Stimulated activated CD4-positive, alpha-beta T cell treated with anti-CD3 and anti-CD28 coated beads, Interleukin-4, amount 100 ng/mL, for 48 hours (primary cell): ENCODE results near the gene ITFG1.
"Not testable (repeated sequence)": the region's sequence is repeated elsewhere in the genome, so short reads cannot be mapped to it uniquely, and the experiment has no call there.

ENCODE experiments used
- DNase-seq, 2 donors: peaks; one replicate each; pipeline ENCODE4 v3.0.0-alpha.2; 2020; ENCODE audit warnings: low read depth in 2 of 2

Gene ITFG1

GRCh38 chr16:47416869-47417268 is 44.0 kb downstream of the ITFG1 start:
- DNase-seq, result no peak

DNA sequence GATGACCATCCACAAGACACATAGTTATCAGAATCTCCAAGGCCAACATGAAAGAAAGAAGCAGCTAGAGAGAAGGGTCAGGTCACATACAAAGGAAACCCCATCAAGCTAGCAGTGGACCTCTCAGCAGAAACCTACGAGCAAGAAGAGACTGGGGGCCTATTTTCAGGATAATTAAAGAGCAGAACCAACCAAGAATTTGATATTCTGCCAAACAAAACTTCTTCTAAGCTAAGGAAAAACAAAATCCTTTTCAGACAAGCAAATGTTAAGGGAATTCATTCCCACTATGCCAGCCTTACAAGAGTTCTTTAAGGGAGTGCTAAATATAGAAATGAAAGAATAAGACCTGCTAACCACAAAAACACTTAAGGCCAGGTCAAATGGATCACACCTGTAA is 47.8 kb downstream of the ITFG1 start:
- DNase-seq, result no peak

DNA sequence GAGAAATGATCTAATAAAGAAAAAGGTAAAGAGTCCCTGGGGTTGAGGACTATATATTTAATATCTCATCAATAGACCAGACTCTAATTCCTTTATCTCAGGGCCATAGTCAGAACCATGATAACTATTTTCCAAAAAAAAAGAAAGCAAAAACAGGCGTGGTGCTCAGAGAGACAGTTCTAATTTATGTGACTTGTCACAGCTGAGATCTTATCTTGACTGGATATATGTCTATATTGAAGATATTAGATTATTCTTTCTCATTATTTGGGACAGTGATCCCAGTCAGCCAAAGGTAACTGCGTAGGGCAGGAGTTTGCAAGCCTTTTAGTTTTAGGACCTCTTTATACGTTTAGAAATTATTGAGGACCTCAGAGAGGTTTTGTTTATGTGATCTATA is 52.4 kb downstream of the ITFG1 start:
- no peak for DNase-seq

DNA sequence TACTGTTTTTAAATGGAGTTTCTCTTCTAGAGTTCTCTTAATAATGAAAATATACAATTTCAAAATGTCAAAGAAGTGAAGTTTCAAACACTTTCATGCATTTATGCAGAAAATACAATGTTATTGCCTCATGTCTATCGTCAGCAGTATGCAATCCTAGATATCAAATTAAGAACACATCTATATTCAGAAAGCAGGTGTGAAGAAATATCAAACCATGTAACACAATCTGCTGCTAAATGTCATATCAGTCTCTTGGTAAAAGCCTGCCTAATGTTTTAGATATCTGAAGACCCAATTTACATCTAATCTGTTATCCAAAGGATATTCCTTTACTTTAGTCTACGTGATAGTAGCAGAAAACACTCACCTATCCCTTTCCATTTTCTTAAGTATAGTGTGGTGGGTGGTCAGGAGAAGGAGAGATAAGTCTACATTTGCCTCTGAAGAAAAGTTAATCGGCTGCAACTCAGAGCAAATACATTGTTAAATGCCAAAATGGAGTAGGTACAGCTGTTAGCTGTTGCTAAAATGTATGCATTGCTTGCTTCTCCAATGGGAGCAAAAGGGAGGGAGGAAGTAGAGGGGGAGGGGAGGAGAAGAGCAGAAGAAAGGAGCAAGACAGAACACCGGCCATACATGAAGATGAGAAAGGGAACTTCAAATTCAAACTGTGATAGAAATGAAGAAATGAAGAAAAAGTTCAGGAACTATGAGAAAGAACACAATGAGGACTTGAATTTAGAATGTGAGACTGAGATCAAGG is 64.9 kb downstream of the ITFG1 start:
- no peak for DNase-seq

DNA sequence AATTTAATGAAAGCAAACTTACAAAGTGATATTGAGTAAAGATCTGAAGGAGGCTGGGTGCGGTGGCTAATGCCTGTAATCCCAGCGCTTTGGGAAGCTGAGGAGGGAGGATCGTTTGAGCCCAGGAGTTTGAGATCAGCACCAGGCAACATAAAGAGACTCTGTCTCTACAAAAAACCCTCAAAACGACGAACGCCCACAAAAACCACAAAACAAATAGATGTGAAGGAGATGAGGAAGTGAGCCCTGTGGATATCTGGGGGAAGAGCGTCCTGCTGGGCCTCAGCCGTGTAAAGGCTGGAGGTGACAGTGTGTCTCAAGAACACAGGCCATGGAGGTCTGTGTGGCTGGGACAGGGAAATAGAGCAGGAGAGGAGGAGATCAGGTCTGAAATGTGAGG is 68.8 kb downstream of the ITFG1 start:
- DNase-seq, result no peak

DNA sequence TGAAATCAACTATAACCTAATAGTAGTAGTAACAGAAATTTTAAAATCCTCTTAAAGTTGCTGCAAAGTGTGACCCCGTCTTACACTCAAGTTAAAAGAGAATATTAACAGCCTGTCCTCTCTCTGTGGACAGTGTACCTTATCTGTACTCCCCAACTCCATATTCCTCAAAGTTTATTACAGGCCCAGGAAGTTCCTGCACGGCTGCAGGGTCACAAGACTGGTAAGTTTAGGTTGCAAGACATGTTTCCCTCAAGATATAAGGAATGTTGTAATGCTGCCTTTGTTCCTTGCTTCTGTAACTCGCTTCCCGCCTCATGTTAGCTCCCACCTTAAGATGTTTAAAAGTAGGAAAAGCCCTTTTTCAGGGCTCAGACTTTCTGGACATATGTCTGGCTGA is 72.2 kb downstream of the ITFG1 start:
- no peak for DNase-seq

GRCh38 chr16:47387026-47387734 is 73.7 kb downstream of the ITFG1 start:
- DNase-seq, result no peak

DNA sequence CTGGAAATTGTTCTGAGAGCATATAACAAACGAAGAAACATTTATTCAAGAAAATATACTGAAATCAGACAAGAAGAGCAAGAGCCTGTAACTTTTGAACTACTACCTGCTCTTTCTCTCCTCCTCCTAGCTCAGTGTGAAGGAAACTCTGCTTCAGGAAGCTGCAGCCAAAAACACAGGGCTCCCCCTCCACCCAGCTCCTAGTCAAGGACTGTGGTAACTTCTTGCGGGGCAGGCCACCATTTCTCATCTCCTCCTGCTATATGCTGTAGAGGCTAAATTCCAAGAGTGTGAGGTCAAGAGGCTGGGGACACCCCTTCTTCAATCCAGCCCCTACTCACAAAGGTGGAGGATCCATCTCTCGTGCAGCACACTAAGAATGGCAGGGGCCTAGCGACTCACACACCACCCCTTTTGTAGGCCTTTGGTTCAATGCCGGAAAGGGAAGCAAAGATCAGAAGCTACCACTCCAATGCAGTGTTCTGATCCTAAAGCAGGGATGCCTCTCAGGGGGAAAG is 74.6 kb downstream of the ITFG1 start:
- DNase-seq, result no peak

DNA sequence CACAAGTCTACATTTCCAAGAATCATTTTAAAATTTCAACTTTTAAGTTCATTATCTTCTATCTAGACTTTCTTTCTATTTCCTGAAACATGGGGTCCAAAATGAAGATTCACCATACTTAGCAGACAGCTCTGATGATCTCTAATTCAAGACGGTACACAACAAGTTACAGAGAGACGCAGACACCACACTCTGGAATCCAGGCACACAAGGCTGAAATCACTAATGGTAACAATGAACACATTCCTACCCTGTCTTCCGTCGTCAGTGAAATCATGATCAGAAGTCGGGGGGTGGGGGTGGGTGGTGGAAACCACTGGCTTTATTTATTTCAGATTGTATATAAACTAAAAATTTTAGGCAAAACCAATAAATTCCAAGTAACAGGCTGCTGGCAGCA is 78.5 kb downstream of the ITFG1 start:
- DNase-seq, result no peak

DNA sequence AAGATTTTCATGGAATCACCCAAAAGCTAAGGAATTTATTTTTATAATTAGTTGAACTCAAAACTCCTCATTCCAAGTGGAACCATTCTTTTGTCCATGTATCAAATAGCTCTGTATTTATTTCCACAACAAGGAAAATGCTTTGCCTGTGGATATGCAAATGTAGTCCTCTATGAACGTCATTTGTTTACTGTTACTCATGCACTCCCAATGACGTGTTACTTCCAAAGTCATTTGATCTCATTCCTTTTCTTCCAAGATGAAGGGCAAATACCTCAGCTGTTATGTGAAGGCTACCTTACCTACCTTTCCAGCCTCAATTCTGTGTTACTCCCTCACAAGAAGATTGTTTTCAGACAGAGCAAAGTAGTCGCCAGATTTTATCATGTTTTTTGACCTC is 83.7 kb downstream of the ITFG1 start:
- DNase-seq, result no peak

DNA sequence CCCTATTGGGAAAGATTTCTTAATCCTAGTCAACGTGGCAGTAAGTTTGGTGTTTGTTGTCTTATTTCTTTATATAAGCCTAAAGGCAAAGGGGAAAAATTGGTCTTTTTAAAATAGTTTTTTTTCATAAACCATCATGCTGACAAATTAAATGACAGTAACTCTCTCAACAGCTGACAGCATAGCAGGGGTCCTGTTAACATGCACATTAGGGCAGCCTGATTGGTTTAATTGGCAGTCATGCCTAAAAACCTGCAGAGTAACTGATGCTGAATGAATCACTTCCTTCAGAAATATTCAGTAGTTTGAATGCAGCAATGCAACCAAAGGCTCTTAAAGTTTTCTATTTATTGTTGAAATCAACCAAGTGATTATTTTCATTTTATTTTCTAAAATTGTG is 85.4 kb downstream of the ITFG1 start:
- no peak for DNase-seq

DNA sequence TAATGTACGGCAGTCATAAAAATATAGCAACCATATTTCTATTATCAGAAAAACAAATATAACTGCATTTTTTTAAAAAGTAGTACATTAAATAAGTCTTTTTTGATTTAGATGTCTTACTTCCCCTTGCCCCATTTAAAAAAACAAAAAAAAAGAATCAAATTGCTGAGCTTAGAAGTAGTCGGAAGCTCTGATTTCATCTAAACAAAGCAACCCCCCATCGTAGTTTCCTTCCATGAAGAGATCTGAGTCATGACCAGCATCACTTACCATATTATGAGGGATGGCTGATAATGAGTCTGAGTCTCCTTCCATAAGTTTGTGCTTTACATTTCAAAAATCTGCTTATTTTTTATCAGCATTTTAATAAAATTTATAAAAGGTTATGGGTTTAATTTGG is 86.2 kb downstream of the ITFG1 start:
- no peak for DNase-seq

- DNase-seq, result no peak
Observed at GRCh38 chr16:47371271-47372014, 89.4 kb downstream of the ITFG1 start.

DNA sequence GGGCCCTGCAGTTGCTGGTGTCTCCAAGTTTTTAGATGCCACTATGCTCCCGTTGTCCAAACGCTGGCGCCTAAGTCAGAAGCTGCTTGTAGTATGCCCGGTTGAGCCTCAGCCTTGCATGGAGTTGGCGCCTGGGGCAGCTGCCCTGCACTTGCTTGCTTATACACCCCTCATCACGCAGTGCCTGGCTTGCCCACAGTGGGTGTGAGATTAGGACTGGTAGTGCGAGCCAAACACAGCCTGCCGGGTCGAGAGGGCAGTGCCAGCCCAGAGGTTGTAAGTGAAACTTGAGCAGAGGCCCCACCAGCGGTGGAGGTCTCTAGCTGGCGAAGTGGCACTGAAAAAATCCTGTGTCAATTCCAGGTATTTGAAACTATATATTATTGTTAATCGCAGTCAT is 90.3 kb downstream of the ITFG1 start:
- no peak for DNase-seq

- DNase-seq, result no peak
Observed at GRCh38 chr16:47366228-47366627, 94.6 kb downstream of the ITFG1 start.

DNA sequence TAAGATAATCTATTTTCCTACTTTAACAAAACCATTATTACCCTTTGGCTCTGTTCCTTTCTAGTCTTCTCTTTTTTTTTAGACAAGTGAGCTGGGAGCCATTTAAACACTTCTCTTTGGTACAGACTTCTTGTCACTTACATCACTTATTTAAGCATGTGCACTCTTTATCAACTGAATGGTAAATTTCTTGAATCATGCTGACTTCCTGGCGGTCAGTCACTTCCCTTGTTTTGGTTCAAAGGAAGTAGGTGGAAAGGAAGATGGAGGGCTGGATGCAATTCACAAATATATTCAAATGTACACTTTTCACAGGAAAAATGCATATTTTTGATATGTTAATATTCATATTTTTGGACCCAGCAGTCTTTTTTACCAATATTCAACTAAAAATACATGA is 97.1 kb downstream of the ITFG1 start:
- DNase-seq, result no peak

DNA sequence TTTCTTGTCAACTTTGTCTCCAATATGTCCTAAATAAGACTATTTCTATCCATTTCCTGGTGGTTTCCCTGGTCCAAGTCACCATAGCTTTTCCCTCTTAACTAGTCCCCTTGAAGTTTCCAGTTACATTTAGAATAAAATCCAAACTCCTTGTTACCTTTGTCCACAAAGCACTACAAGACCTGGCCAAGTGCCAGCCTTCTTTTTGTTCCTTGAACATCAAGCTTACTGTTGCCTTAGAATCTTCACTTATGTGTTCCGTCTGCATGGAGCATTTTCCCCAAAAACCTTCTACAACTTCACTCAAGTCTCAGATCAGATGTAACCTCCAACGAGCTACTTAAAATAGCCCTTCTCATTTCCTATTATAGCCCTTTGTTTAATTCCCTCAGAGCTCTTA is 101.4 kb downstream of the ITFG1 start:
- DNase-seq, result no peak

DNA sequence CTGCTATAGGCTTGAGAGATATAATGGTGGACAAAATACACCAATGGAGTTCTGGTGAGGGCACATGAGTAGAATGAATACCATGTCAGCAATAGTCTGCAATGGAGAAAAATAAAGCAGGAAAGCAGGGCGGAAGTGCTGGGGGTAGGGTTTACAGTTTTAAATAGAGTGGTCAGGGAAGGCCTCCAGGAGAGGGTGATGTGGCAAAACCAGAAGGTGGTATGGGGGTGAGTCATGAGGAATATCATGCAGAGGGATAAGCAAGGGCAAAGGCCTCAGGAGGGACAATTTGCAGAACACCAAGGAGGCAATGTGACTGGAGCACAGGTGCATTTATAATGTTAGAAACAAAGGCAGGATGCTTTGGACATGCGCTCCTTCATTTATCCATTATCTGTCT is 102.0 kb downstream of the ITFG1 start:
- DNase-seq, result no peak

- not testable (repeated sequence) for DNase-seq
Observed at GRCh38 chr16:47349029-47349428, 111.8 kb downstream of the ITFG1 start.

GRCh38 chr16:47347021-47347696 is 113.7 kb downstream of the ITFG1 start:
- DNase-seq, result not testable (repeated sequence)

DNA sequence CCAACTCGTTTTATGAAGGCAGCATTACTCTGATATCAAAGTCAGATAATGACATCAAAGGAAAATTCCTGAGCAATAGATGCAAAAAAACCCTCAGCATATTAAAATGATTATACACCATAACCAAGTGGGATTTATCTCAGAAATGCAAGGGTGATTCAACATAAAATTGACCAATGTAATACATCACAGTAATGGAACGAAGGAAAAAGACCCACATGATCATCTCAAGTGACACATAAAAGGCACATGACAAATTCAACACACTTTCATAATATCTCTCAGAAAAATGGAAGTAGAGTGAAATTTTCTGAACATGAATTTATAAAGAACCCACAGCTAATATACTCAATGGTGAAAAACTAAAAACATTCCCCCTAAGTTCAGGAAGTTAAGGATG is 118.8 kb downstream of the ITFG1 start:
- DNase-seq, result no peak

DNA sequence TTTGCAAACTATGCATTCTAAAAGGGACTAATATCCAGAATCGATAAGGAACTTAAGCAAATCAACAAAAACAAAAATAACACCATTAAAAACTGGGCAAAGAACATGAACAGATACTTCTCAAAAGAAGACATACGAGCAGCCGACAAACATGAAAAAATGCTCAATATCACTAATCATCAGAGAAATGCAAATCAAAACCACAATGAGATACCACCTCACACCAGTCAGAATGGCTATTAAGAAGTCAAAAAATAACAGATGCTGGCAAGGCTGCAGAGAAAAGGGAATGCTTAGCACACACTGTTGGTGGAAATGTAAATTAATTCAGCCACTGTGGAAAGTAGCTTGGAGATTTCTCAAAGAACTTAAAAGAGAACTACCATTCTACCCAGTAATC is 130.3 kb downstream of the ITFG1 start:
- DNase-seq, result not testable (repeated sequence)
